NCI-H524 (cell line): ENCODE measurements around the gene MAST2.

Source experiments
- DNase-seq, 2 experiments: peaks; one replicate each; lab custom pipeline; 2025; lab: John Stamatoyannopoulos, UW

Gene MAST2

GRCh38 chr1:45982359-45982758 is 178.9 kb downstream of the MAST2 start:
- DNase-seq, result no peak

- no peak for DNase-seq
These were observed 180.6 kb downstream of the MAST2 start for GRCh38 chr1:45983967-45984366.

- no peak for DNase-seq
These were observed 183.8 kb downstream of the MAST2 start for GRCh38 chr1:45987204-45987603.

- no peak for DNase-seq
These were observed 185.8 kb downstream of the MAST2 start for GRCh38 chr1:45989249-45989648.

- DNase-seq, result no peak
These were observed 191.0 kb downstream of the MAST2 start for GRCh38 chr1:45994423-45994822.

- DNase-seq, result no peak
These were observed 191.9 kb downstream of the MAST2 start for GRCh38 chr1:45995298-45995697.

- DNase-seq, result no peak
These were observed 194.7 kb downstream of the MAST2 start for GRCh38 chr1:45998020-45998617.

- no peak for DNase-seq
These were observed 196.1 kb downstream of the MAST2 start for GRCh38 chr1:45999507-45999906.

GRCh38 chr1:46001081-46001785 is 197.8 kb downstream of the MAST2 start:
- DNase-seq, result no peak

GRCh38 chr1:46002551-46003150 is 199.2 kb downstream of the MAST2 start:
- DNase-seq, result no peak

- DNase-seq, result no peak
These were observed 199.9 kb downstream of the MAST2 start for GRCh38 chr1:46003315-46003714.

- no peak for DNase-seq
These were observed 201.1 kb downstream of the MAST2 start for GRCh38 chr1:46004492-46004891.

- DNase-seq, result no peak
These were observed 202.2 kb downstream of the MAST2 start for GRCh38 chr1:46005594-46005993.

GRCh38 chr1:46008585-46008984 is 205.2 kb downstream of the MAST2 start:
- DNase-seq, result no peak

- DNase-seq, result no peak
These were observed 207.2 kb downstream of the MAST2 start for GRCh38 chr1:46010611-46011010.

- no peak for DNase-seq
These were observed 207.8 kb downstream of the MAST2 start for GRCh38 chr1:46011121-46011695.

- DNase-seq, result no peak
These were observed 208.8 kb downstream of the MAST2 start for GRCh38 chr1:46012236-46012635.

GRCh38 chr1:46013581-46013980 is 210.2 kb downstream of the MAST2 start:
- no peak for DNase-seq

GRCh38 chr1:46017876-46018503 is 214.6 kb downstream of the MAST2 start:
- DNase-seq, result no peak

GRCh38 chr1:46019348-46019747 is 215.9 kb downstream of the MAST2 start:
- DNase-seq, result no peak

- DNase-seq, result no peak
These were observed 216.6 kb downstream of the MAST2 start for GRCh38 chr1:46020010-46020409.
